ENCODE measurements around the gene ATPAF1.

Gene ATPAF1

DNA sequence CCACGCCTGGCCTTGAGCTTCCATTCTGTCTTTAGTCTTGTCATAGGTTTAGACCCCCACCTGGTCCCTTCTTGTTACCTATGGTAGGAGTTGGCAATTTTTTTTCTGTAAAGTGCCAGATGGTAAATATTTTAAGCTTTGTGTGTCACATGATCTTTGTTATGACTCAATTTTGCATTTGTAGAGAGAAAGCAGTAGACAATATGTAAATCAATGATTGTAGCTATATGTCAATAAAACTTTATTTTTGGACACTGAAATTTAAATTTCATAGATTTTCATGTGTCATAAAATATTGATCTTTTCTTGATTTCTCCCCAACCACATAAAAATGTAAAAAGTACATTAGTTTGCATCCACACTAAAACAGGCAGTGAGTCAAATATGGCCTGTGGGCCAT is 72.1 kb downstream of the ATPAF1 start:
- H3K4me3 Mint-ChIP-seq, result no peak overlapping the region
- no peaks in the 10 kb centered on the region for H3K27me3 Mint-ChIP-seq
- H3K27ac Mint-ChIP-seq, result peak overlapping the region; percentile 89
- peaks cover 82% of the 10 kb centered on the region for H3K36me3 Mint-ChIP-seq (ENCODE audit: low read depth)
- intact Hi-C loops (cut with micrococcal nuclease), result no loop called here
- peaks cover 96% of the 10 kb centered on the region for H3K4me1 Mint-ChIP-seq (ENCODE audit: low read depth)
- no peaks in the 10 kb centered on the region for H3K9me3 Mint-ChIP-seq

DNA sequence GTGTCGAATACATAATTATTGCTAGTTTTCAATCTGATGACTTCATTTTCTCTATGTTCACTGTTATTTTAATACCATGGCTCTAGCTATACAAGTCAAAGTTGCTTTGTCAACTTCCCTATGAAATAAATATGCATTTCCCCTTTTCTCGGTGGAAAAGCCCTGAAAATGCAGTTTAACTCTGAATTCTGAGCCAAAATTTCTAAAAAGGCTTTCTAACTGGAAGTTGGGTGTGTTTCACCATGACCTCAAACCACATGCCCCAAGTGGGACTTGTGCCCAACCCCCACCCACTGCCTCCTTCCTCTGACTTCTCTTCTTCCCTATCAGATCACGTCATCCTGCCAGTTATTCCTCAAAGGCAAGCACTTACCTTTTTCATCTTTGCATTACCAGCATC is 73.0 kb downstream of the ATPAF1 start:
- Mint-ChIP-seq H3K4me3 (peak overlapping the region; percentile 51), H3K27ac (peak overlapping the region; percentile 89), H3K36me3 (ENCODE audit: low read depth) (peaks cover 82% of the 10 kb centered on the region), H3K9me3 (no peaks in the 10 kb centered on the region), H3K27me3 (no peaks in the 10 kb centered on the region), H3K4me1 (ENCODE audit: low read depth) (peaks cover 96% of the 10 kb centered on the region)
- intact Hi-C loops (cut with micrococcal nuclease), result no loop called here

DNA sequence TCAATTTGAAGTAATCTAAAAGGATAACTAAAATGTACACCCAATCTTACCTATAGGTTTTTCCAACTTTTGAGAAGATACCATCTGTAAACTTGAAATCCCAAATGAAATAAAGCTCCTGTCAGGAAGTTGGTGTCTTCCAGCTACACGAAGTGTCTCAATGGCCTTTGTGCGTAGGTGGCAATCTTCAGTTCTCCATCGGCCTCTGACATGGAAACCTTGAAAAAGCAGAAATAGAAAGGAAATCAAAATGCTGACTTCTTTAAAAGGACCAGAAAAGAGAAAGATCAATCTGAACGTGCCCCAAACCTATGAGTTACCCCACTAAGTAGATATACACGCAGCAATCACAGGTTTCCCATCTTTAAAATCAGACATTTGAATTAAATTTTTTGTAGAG is 74.1 kb downstream of the ATPAF1 start:
- H3K4me3 Mint-ChIP-seq, result peak overlapping the region; percentile 51
- H3K9me3 Mint-ChIP-seq, result no peaks in the 10 kb centered on the region
- H3K4me1 Mint-ChIP-seq (ENCODE audit: low read depth), result peaks cover 96% of the 10 kb centered on the region
- intact Hi-C loops (cut with micrococcal nuclease), result no loop called here
- peak overlapping the region; percentile 89 for H3K27ac Mint-ChIP-seq
- no peaks in the 10 kb centered on the region for H3K27me3 Mint-ChIP-seq
- H3K36me3 Mint-ChIP-seq (ENCODE audit: low read depth), result peaks cover 82% of the 10 kb centered on the region

DNA sequence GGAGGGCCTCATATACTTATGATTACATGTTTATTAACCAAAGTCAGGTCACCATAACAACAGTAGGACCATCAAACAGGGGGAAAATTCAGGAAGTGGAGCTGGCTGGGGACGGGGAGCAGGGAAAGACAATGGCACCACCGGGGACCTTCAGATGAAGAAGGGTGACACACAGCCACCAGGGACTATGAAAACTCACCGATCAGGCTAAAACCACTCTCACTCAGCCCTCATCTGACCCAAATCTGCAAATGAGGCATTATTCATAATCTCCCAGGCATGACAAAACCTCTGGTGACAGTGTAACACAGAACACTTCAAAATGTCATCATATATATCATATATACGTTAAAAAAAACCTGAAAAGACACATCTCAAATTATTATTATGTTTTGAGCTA is 75.3 kb downstream of the ATPAF1 start:
- peak overlapping the region; percentile 1 for H3K4me3 Mint-ChIP-seq
- peaks cover 80% of the 10 kb centered on the region for H3K36me3 Mint-ChIP-seq (ENCODE audit: low read depth)
- H3K9me3 Mint-ChIP-seq, result no peaks in the 10 kb centered on the region
- H3K4me1 Mint-ChIP-seq (ENCODE audit: low read depth), result peaks cover 90% of the 10 kb centered on the region
- H3K27me3 Mint-ChIP-seq, result no peaks in the 10 kb centered on the region
- intact Hi-C loops (cut with micrococcal nuclease), result no loop called here
- peak overlapping the region; percentile 89 for H3K27ac Mint-ChIP-seq

DNA sequence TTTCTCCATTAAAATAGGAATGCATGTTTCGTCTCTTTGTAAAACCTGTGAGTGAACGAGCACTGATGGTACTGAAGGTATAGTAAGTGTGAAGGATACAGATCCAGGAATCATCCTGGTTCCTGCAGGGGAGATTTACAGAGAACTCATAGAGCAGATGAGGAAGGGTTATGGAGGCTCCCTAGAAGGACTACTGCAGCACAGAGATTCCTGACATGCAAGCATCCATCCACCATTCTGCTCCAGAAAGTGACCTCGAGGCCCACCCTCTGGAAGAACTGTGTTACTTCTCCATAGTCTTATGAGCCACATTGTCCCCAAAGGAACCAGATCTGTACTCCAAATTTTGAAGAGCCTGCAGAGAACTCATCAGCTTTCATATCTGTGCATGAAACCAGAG is 78.6 kb downstream of the ATPAF1 start:
- Mint-ChIP-seq H3K27ac (peak overlapping the region; percentile 73), H3K36me3 (ENCODE audit: low read depth) (peaks cover 90% of the 10 kb centered on the region), H3K4me3 (no peak overlapping the region), H3K27me3 (no peaks in the 10 kb centered on the region), H3K4me1 (ENCODE audit: low read depth) (peaks cover 85% of the 10 kb centered on the region), H3K9me3 (no peaks in the 10 kb centered on the region)
- intact Hi-C loops (cut with micrococcal nuclease), result no loop called here

DNA sequence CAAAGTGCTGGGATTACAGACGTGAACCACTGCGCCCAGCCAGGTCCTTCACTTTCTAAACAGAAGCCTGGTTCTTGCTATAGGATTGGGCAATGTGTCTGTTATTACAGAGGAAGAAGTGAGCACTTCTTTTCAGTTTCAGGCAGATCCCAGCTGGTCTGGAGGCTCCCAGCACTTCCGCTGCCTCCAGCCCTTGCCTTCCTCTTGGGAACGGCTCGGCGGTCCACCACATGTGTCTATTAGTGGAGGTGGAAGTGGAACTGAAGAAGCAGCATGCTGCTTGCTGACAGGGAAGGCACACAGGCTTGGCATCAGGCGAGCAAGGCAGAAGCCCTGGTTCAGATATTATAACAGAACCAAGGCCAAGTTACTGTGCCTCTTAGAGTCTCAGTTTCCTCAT is 81.1 kb downstream of the ATPAF1 start:
- H3K27ac Mint-ChIP-seq, result peak overlapping the region; percentile 80
- intact Hi-C loops (cut with micrococcal nuclease), result no loop called here
- H3K9me3 Mint-ChIP-seq, result no peaks in the 10 kb centered on the region
- peaks cover 93% of the 10 kb centered on the region for H3K36me3 Mint-ChIP-seq (ENCODE audit: low read depth)
- no peaks in the 10 kb centered on the region for H3K27me3 Mint-ChIP-seq
- H3K4me3 Mint-ChIP-seq, result peak overlapping the region; percentile 42
- H3K4me1 Mint-ChIP-seq (ENCODE audit: low read depth), result peaks cover 82% of the 10 kb centered on the region

DNA sequence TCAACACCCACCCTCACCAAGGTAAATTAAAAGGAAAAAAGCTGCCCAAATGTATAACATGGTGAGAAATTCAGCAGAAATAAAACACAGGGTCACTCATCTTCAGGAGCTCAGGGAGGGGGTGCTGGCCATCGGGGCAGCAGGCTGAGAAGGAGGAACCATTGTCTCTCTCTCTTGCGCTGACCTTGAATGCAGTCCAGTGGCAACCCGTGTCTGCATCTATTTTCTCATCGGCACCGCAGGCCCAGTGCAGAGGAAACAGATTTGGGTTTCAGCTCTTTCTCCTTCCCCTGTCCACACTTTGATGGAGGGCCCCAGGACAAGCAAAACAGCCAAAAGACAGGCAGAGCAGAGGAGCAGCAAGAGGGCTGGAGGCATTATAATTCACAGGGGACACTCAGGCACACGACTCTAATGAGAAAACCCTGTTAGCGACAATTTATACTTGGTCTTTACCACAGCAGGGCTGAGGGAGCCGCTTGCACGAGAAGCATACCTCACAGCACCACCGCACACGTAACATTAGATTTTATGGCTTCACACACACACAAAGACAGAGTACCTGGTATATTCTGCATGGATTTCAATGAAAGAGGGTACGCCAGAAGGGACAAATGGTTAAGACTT is 82.7 kb downstream of the ATPAF1 start:
- peaks cover 93% of the 10 kb centered on the region for H3K36me3 Mint-ChIP-seq (ENCODE audit: low read depth)
- H3K27ac Mint-ChIP-seq, result peak overlapping the region; percentile 80
- no peaks in the 10 kb centered on the region for H3K9me3 Mint-ChIP-seq
- peaks cover 81% of the 10 kb centered on the region for H3K4me1 Mint-ChIP-seq (ENCODE audit: low read depth)
- intact Hi-C loops (cut with micrococcal nuclease), result no loop called here
- H3K27me3 Mint-ChIP-seq, result no peaks in the 10 kb centered on the region
- H3K4me3 Mint-ChIP-seq, result peak overlapping the region; percentile 30

DNA sequence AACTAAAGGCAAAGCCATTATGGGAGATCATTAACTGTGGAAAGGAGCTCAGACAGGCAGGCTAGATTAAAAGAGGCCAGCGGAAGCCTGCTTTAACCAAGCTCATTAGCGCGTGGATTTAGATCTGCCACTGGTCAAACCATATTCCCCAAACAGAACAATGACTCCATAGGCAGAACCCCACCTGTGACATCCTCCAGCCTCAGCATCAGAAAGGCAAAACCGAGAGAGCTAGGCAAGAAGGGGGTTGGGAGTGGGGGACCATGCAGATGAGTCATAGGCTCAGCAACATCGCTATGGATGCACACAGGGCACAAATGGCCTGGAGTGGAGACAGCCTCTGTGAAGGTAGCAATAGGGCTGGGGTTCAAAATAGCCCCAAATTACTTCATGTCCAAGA is 84.7 kb downstream of the ATPAF1 start:
- H3K4me3 Mint-ChIP-seq, result no peak overlapping the region
- peaks cover 94% of the 10 kb centered on the region for H3K36me3 Mint-ChIP-seq (ENCODE audit: low read depth)
- peak overlapping the region; percentile 83 for H3K27ac Mint-ChIP-seq
- H3K27me3 Mint-ChIP-seq, result no peaks in the 10 kb centered on the region
- H3K4me1 Mint-ChIP-seq (ENCODE audit: low read depth), result peaks cover 73% of the 10 kb centered on the region
- H3K9me3 Mint-ChIP-seq, result no peaks in the 10 kb centered on the region
- intact Hi-C loops (cut with micrococcal nuclease), result loop anchor here (5.0 kb wide), 1 partner anchor 34 kb away; the partner anchor contains the start of gene MOB3C

DNA sequence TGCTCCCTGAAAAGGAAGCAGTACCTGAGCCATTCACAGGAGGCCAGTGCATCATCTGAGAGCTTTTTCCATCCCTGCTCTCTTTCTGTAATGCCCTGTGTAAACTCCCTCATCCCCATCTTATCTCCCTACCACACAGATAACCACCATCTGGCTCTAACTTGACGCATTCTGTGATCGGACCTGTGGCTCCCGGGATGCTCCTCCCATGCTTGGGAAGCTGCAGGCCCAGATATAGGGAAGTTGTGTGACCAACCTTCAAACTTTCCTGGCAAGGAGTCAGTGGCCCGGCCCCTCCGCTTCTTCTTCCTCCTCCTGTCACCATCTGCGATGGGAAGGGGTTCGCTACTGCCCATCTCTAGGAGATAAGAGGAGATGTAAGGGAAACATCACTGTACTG is 85.2 kb downstream of the ATPAF1 start:
- Mint-ChIP-seq H3K27ac (peak overlapping the region; percentile 83), H3K4me3 (peak overlapping the region; percentile 46), H3K36me3 (ENCODE audit: low read depth) (peaks cover 99% of the 10 kb centered on the region), H3K27me3 (no peaks in the 10 kb centered on the region), H3K9me3 (no peaks in the 10 kb centered on the region), H3K4me1 (ENCODE audit: low read depth) (peaks cover 76% of the 10 kb centered on the region)
- intact Hi-C loops (cut with micrococcal nuclease), result loop anchor here (5.0 kb wide), 1 partner anchor 34 kb away; the partner anchor contains the start of gene MOB3C

Measured in dendritic cell treated with granulocyte-macrophage colony-stimulating factor and Interleukin-4, amounts not matched to agents 40 ng/mL and 50 ng/mL, for 4 days (primary cell).